ENCODE data around the gene INSM1.

INSM1 gene

GRCh38 chr20:20390393-20390792 lies 22.5 kb downstream of the INSM1 start:
- in situ Hi-C loops (cut with HindIII; ENCODE audit: low sequenced_read_pairs) = no loop called here
- TF ChIP-seq CTCF (IDR thresholded peaks at IDR 0.05; ENCODE audit: low read depth, low read length, missing control alignments) = no peak
- DNase-seq (ENCODE audit: low read depth) = no peak
- H3K4me3 ChIP-seq (ENCODE audit: low read depth, low read length) = no peak overlapping the region

- no peak for TF ChIP-seq CTCF (IDR thresholded peaks at IDR 0.05; ENCODE audit: low read depth, low read length, missing control alignments)
- in situ Hi-C loops (cut with HindIII; ENCODE audit: low sequenced_read_pairs) = no loop called here
- H3K4me3 ChIP-seq (ENCODE audit: low read depth, low read length) = no peak overlapping the region
- no peak for DNase-seq (ENCODE audit: low read depth)
Measured at GRCh38 chr20:20391115-20391514, 23.2 kb downstream of the INSM1 start.

GRCh38 chr20:20391766-20392165 lies 23.9 kb downstream of the INSM1 start:
- TF ChIP-seq CTCF (IDR thresholded peaks at IDR 0.05; ENCODE audit: low read depth, low read length, missing control alignments) = no peak
- DNase-seq (ENCODE audit: low read depth) = no peak
- H3K4me3 ChIP-seq (ENCODE audit: low read depth, low read length) = no peak overlapping the region
- in situ Hi-C loops (cut with HindIII; ENCODE audit: low sequenced_read_pairs) = no loop called here

DNA sequence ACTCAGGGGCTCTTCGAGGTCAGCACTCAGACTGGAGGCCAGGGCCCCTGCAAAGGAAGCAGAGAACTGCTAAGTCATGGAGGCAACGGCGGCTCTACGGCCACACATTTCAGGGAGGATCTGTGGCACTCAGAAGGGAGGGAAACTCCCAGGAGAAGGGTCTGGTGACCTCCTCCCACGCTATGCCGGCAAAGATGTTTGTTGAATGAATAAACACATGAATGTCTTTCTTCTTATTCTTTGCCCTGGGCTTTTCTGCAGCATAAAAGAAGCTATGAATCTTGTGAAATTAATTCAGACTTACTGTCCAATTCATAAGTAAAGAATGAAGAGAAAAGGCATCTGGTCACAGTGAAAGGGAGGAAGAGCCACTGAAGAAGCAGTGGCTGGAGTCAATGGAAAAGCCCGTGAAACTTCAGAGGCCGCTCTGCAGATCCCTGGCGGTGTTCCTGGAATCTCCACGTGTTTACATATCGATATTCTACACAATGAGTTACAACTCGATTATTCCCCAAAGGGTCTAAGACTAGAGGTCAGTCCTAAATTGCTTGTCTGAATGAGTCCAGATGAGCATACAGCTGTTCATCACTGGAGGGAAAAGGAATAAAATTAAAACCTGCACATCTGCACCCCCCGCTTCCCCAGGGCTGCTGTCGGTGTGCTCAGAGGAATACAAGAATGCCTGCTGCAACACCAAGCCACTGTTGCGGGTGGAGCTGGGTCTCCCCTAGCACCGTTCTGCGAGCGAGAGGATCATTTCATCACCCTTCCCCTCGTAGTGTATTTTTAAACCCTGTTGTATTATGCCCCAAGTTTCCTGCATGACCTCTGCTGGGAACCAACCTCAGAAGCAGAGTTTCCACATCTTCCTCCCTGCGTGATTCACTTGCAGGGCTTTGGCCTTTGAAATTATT lies 25.6 kb downstream of the INSM1 start:
- TF ChIP-seq CTCF (IDR thresholded peaks at IDR 0.05; ENCODE audit: low read depth, low read length, missing control alignments) = no peak
- no peak overlapping the region for H3K4me3 ChIP-seq (ENCODE audit: low read depth, low read length)
- DNase-seq (ENCODE audit: low read depth) = no peak
- in situ Hi-C loops (cut with HindIII; ENCODE audit: low sequenced_read_pairs) = no loop called here

DNA sequence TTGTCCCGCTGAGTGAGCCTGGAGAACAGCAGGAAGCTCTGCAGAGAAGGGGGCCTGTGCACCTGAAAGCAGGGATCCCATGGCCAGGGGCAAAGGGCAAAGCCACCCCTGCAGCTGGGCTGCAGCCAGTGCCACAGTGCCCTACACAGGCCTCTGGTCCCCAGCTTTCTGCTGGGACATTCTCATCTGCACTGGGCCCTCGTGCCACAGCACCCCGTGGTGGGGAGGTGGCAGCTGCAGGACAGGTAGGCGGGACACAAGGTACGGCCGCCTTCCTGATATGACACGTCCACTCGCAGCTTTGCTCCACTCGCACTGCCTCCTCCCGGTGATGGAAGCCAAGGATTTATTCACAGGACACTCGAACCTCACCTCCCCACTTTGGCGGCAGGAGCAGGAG lies 27.2 kb downstream of the INSM1 start:
- in situ Hi-C loops (cut with HindIII; ENCODE audit: low sequenced_read_pairs) = no loop called here
- no peak for DNase-seq (ENCODE audit: low read depth)
- no peak for TF ChIP-seq CTCF (IDR thresholded peaks at IDR 0.05; ENCODE audit: low read depth, low read length, missing control alignments)
- no peak overlapping the region for H3K4me3 ChIP-seq (ENCODE audit: low read depth, low read length)

DNA sequence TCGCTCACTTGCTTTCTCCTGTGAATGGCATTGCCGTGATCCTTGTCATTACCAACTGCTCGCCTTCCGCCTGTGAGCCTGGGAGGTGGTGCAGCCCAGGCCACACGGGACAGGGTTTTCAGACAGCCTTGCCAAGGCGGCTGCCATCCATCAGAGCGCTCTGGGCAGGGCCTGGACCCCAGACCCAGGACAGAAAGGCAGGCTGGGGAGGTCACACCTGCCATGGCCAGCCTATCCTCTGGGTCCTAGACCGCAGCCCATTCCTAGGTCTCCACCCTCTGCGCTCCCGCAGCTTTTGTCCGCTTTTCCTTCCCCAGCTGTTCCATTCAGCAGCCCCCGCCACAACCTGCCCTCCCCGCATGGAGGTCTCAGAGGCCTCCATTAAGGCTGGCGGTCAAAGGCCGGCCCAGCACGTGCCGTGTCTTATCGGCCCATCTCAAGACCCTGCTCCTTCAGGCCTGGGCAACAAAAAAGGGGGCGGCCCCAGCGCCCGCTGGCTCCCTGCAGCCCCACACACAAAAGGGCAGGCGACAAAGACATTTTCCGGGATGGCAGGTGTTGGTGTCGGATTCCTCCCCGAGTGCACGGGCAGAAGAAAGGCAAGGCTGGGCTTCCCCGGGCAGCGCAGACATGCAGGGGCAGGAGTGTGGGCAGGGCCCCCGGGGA lies 28.1 kb downstream of the INSM1 start:
- in situ Hi-C loops (cut with HindIII; ENCODE audit: low sequenced_read_pairs) = no loop called here
- no peak overlapping the region for H3K4me3 ChIP-seq (ENCODE audit: low read depth, low read length)
- TF ChIP-seq CTCF (IDR thresholded peaks at IDR 0.05; ENCODE audit: low read depth, low read length, missing control alignments) = no peak
- DNase-seq (ENCODE audit: low read depth) = no peak
